GM19467 (cell line): ENCODE measurements around the gene BRAP.
"Not testable (repeated sequence)": the region's sequence is repeated elsewhere in the genome, so short reads cannot be mapped to it uniquely, and the experiment has no call there.

Experiments
- ATAC-seq: cut with Tn5 transposase; IDR thresholded peaks from one replicate; pipeline ENCODE4 v1.9.1; 2021; ENCODE audit warnings: mild to moderate bottlenecking, moderate library complexity; ENCODE audit not compliant: unreplicated experiment

Gene BRAP

DNA sequence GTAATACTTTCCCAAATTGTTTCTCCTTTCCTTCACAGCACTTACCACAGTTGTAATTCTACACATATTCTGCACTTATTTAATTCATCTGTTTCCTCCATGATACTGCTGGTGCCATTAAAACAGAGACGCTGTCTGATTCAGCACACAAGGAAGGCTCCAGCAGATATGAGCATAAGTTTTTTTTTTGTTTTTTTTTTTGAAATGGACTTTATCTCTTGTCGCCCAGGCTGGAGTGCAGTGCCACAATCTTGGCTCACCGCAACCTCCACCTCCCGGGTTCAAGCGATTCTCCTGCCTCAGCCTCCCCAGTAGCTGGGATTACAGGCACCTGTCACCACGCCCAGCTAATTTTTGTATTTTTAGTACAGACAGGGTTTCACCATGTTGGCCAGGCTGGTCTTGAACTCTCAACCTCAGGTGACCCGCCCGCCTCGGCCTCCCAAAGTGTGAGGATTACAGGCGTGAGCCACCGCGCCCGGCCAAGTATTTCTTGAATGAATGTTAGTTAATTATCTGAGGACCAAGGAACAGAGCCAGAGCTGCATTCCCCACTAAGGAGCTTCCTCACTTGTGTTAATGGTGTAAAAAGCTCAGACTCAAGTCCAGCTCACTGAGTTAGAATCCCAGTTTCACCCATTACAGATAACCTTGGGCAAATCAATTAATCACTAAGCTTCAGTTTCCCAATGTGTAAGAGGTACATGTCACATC lies 1.1 kb downstream of the BRAP start:
- ATAC-seq = not testable (repeated sequence)

DNA sequence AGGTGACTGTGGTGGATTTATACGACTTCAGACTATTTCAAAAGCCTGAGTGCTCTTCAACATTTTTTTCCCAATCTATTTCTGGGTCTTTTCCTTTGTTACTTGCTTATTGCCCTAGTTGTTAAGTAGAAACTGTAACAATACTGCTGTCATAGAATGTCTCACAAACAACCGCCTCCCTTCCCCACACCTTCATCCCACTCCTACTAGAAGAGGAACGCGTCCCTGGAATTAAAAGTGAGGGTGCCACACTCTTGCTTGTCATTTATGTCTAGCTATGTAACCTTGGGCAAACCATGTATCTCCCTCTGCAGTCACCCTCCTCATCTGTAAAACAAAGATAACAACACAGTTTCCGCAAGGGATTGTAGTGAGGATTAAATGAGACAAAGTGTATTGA lies 8.6 kb downstream of the BRAP start:
- ATAC-seq = no peak

DNA sequence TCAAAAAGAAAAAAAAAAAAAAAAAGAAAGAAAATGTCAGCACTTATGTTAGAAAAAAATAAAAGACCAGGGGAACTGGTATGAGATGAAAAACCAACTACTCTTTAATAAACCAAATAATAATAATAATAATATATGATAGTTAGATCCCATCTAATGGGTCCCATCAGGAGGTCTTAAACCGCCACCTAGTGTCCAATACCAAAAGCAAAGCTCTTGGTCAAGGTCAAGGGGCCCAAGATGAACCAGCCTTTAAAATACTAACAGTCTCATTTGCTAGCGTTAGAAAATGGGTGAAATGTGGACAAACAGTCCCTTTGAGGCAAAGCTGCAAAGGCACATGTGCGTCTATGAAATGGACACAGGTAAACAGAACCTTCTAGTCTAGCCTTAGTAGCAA lies 12.3 kb downstream of the BRAP start:
- ATAC-seq = no peak

DNA sequence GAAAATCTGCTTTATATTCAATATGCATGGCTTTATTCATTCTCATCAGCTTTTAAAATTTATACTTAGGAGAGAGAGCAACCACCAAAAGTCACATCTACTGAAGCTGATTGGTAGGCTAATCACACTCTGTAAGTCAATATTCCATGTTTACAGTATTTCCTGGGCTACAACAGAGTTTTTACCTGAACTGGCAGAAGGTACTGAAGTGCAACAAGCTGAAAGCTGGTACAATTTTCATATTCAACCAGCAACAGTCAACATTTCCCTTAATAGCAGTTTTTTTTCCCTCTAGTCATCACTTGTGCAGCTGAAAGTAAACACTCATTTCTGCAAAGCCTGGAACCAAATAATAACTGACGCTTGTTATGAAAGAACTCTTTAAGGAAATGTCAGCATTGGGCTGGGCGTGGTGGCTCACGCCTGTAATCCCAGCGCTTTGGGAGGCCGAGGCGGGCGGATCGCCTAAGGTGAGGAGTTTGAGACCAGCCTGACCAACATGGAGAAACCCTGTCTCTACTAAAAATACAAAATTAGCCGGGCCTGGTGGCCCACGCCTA lies 12.9 kb downstream of the BRAP start:
- ATAC-seq = no peak

DNA sequence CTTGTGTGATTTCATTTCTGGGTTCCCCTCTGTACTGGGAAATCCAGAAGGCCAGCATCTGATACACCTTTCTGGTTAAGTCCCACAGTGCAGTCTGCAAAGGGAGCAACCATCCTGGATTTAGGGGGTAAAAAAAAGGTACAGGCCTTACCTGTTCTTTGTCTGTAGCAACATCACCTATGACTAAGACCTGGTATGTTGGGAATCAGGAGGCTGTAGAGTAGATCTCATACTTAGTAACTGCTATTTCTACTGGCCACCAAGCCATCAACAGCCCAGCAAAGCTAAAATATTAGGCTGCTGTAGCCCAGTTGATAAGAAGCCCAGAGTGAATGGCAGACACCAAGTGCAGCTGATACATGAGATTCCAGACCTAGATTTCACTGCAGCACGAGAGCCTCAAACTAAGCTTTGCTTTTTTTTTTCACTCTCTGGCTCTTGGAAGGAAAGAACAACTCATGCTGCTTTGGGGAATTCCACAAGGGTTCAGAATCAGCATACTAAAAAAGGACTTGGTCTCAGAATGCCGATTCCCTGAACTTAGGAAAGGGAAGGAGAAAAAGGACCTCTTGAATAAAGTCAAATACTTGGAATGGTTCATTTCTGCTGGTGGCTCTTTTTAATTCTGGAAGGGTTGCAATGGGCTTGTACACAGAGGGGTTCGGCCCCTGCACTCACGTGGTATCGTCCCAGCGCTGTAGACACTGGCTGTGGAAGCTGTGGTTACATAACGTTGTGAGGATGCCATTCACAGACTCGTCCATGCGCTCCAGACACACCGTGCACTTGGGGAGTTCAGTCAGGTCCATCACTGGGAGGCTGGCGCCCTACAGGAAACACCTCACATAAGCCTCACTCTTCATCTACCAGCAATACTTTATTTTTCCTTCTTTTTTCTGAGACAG lies 20.5 kb downstream of the BRAP start:
- no peak for ATAC-seq

- no peak for ATAC-seq
Observed at GRCh38 chr12:111664499-111664898, 21.3 kb downstream of the BRAP start.

DNA sequence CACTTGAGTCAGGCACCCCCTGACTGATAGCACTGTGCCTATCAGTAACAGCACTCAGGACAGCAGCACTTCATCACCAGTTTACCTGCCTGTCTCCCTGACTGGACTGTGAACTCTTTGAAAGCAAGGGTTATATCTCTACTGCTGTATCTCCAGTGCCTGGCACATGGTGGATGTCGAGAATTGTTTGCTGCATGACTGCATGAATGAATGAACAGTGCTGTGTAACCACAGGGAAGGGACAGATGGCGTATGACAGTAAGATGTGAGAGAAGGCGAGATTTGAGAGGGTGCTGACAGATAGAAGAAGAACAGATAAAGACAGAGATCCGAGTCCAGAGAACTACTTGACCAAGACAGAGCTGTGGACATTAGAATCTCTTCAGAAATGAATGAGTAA lies 29.7 kb downstream of the BRAP start:
- ATAC-seq = no peak

DNA sequence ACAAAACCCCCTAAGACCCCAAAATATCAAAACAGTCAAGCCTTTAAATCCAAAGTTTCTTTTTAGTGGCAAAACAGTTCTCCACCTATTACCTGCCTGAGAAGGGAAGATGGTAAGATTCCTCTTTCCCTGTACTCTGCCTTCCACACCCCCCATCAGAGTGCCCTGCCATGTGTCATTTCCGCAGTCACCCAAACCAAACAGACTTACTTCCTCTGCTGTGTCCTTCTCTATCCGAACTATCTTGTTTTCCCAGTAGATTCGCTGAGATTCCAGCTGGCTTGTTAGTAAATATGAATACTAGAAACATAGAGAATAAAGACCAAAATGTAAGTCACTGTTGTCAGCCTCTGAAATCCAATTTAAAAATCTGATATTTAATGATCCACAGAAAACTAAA lies 30.4 kb downstream of the BRAP start:
- no peak for ATAC-seq

GRCh38 chr12:111653596-111653995 lies 32.2 kb downstream of the BRAP start:
- ATAC-seq = no peak

DNA sequence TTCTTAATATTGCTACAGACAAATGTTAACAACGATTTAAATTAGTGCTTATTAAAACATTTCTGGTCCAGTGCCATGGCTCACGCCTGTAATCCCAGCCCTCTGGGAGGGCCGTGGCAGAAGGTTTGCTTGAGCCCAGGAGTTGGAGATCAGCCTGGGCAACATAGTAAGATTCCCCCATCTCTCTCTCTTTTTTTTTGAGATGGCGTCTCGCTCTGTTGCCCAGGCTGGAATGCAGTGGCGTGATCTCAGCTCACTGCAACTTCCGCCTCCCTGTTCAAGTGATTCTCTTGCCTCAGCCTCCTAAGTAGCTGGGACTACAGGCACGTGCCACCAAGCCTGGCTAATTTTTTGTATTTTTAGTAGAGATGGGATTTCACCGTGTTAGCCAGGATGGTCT lies 33.2 kb downstream of the BRAP start:
- not testable (repeated sequence) for ATAC-seq

DNA sequence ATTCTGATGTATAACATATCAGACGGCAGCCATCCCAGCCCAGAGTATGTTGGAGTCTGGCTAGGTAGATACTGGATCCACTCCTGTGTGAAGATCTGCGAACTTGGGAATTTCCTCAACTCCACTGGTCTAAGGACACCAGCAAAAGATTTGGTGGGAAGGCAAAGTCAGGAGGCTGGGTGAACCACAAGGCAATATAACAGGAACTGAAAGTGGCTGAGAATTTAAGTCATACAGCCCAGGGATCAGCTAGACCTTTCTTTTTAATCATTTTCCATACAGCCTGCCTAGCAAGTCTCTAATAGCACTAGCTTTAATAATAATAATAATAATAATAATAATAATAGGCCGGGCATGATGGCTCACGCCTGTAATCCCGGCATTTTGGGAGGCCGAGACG lies 34.8 kb downstream of the BRAP start:
- no peak for ATAC-seq

- no peak for ATAC-seq
Observed at GRCh38 chr12:111645433-111645832, 40.3 kb downstream of the BRAP start.

DNA sequence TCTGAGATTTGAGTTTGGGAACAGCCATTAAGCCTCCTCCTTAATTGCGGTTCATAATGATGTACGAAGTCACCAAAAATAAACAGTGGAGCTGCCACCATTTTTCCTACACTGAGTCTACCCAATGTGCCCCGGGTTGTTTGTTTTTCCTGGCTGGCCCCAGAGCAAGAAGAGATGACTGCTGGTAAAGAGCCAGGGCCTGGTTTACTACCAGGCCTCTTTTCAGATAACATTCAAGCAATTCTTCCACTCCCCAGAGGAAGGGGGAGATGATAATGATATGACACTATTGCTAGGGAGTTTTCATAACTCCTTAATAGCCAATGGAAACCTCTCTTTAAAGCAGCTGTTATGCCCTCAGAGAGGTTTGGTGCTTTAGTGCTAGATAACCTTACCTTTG lies 42.3 kb downstream of the BRAP start:
- ATAC-seq = no peak

- no peak for ATAC-seq
Observed at GRCh38 chr12:111642681-111643426, 42.9 kb downstream of the BRAP start.

- no peak for ATAC-seq
Observed at GRCh38 chr12:111640506-111640905, 45.2 kb downstream of the BRAP start.

GRCh38 chr12:111638556-111638955 lies 47.2 kb downstream of the BRAP start:
- ATAC-seq = no peak

GRCh38 chr12:111636209-111636945 lies 49.4 kb downstream of the BRAP start:
- ATAC-seq = no peak

GRCh38 chr12:111635524-111635923 lies 50.2 kb downstream of the BRAP start:
- no peak for ATAC-seq

GRCh38 chr12:111628505-111629260 lies 57.1 kb downstream of the BRAP start:
- no peak for ATAC-seq

DNA sequence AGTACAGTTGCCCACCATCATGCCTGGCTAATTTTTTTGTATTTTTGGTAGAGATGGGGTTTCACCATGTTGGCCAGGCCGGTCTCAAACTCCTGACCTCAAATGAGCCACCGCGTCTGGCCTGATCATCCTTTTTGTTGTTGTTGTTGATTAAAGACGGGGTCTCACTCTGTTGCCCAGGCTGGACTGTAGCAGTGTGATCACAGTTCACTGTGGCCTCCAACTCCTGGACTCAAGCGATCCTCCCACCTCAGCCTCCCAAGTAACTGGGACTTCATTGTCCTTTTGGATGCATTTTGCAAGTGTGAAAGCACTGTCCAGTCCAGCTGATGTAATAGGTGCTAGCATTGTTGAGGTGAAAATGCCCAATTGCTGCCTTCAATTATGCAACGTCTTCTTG lies 59.5 kb downstream of the BRAP start:
- ATAC-seq = no peak
